Type B pancreatic cell (in vitro differentiated cells): ENCODE data around the gene GPR39. TPM values are rescaled to one million over a fixed set of nuclear protein-coding genes. Genes with fewer than 3 reads are reported as not detected.

Experiments
- DNase-seq: peaks from one replicate; pipeline ENCODE4 v3.0.0; 2021; ENCODE audit warnings: mixed read lengths; ENCODE audit not compliant: unreplicated experiment; ENCODE audit errors: extremely low spot score
- H3K27ac Mint-ChIP-seq: 2 replicates; pipeline ENCODE4 v1.8.0; 2021; ENCODE audit warnings: mild to moderate bottlenecking, mixed read lengths
- H3K27me3 Mint-ChIP-seq: 2 replicates; pipeline ENCODE4 v1.8.0; 2021; ENCODE audit warnings: mixed read lengths
- H3K36me3 Mint-ChIP-seq: 2 replicates; pipeline ENCODE4 v1.8.0; 2021; ENCODE audit warnings: mixed read lengths
- H3K4me1 Mint-ChIP-seq: one replicate; pipeline ENCODE4 v1.8.0; 2021; ENCODE audit warnings: mixed read lengths; ENCODE audit not compliant: unreplicated experiment
- H3K4me3 Mint-ChIP-seq: 2 replicates; pipeline ENCODE4 v1.8.0; 2021; ENCODE audit warnings: mild to moderate bottlenecking, mixed read lengths
- H3K9me3 Mint-ChIP-seq: 2 replicates; pipeline ENCODE4 v1.8.0; 2021; ENCODE audit warnings: mixed read lengths
- total RNA-seq: library from RNA; stranded (reverse); gene quantifications from 2 replicates; pipeline ENCODE4 v1.2.1, GENCODE V29; 2021; ENCODE audit warnings: low replicate concordance
- TF ChIP-seq, protein P1 (sequence below): fragments of 200-600 bp; sonication (generic); conservative IDR thresholded peaks from 2 replicates; pipeline ENCODE4 v1.5.0; 2021; ENCODE audit warnings: antibody characterized with exemption, mild to moderate bottlenecking

The GPR39 gene
- total RNA-seq, 1 donor from 2014 or later: 4.1 TPM

DNA sequence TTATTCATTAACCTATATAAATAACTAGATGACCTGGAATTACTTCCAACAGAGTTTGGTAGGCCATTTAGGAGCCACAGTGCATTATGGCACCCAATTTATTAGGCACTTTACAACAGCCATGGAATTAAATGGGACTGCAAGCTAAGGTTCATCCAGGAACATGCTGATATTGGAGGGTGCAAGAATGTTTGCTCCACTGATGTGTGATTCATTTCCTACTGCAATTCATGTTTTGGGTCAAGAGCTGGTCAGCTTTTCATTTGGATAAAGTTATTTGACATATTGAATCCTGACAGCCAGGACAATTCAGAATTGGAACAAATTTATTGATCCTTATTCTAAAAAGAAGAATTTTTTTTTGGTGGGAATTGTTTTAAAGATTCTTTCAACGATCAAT, 265.2 kb downstream of the GPR39 start:
- TF ChIP-seq, protein P1, sequence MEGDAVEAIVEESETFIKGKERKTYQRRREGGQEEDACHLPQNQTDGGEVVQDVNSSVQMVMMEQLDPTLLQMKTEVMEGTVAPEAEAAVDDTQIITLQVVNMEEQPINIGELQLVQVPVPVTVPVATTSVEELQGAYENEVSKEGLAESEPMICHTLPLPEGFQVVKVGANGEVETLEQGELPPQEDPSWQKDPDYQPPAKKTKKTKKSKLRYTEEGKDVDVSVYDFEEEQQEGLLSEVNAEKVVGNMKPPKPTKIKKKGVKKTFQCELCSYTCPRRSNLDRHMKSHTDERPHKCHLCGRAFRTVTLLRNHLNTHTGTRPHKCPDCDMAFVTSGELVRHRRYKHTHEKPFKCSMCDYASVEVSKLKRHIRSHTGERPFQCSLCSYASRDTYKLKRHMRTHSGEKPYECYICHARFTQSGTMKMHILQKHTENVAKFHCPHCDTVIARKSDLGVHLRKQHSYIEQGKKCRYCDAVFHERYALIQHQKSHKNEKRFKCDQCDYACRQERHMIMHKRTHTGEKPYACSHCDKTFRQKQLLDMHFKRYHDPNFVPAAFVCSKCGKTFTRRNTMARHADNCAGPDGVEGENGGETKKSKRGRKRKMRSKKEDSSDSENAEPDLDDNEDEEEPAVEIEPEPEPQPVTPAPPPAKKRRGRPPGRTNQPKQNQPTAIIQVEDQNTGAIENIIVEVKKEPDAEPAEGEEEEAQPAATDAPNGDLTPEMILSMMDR: no peak
- Mint-ChIP-seq H3K4me3 (no peak overlapping the region), H3K4me1 (no peaks in the 10 kb centered on the region), H3K36me3 (no peaks in the 10 kb centered on the region), H3K9me3 (no peaks in the 10 kb centered on the region), H3K27me3 (peaks cover 11% of the 10 kb centered on the region), H3K27ac (no peak overlapping the region)
- DNase-seq: no peak

DNA sequence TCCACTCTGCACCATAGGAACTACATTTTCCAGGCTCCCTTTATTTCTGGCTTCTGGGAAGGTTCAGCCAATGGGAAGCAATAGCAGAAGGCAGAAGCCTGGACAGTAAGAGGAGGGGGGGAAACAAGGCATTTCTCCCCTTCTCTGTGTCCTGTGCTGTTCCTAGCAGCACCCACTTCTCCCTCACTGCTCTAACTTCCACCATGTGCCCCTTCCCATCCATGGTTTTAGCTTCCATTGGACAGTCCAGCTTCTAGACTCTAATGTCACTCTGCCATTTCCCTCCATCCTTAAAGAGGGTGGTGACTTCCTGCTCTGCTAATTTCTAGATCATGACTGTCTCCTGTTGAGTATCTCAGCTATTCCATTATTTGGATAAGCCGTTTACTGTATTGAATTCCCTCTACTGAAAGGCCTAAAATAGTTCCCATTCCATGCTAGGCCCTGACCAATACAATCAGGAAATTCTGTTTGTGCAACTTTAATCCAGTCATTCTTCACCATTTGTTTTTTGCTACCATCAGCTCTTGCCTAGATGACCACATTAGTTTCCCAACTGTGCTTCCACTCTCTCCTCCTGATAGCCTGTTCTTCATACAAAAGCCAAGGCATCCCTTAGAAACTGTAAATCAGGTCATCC, 274.2 kb downstream of the GPR39 start:
- H3K4me1 Mint-ChIP-seq: no peaks in the 10 kb centered on the region
- no peak overlapping the region for H3K4me3 Mint-ChIP-seq
- DNase-seq: no peak
- peaks cover 6% of the 10 kb centered on the region for H3K36me3 Mint-ChIP-seq
- H3K27me3 Mint-ChIP-seq: peaks cover 3% of the 10 kb centered on the region
- H3K27ac Mint-ChIP-seq: no peak overlapping the region
- H3K9me3 Mint-ChIP-seq: peaks cover 10% of the 10 kb centered on the region
- TF ChIP-seq, protein P1: no peak

DNA sequence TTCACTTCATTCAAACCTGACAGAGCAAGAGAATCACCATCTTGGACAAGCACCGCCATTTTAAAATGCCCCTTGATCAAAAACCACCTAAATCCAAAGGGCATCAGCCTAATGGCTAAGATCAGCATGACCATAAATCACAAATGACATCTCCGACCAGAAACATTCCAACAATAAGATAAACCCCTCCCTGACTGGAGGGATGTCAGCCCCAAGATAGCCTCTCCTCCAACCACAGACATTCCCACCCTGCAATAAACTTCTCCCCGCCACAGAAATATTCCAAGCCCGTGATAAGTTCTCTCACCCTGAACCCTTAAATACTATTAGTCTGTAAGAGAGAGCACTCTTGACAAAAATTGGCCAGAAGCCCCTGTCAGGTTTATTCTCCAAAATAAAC, 275.0 kb downstream of the GPR39 start:
- Mint-ChIP-seq H3K27me3 (peaks cover 3% of the 10 kb centered on the region), H3K36me3 (peaks cover 6% of the 10 kb centered on the region), H3K4me3 (no peak overlapping the region), H3K9me3 (peaks cover 10% of the 10 kb centered on the region), H3K4me1 (no peaks in the 10 kb centered on the region), H3K27ac (no peak overlapping the region)
- no peak for DNase-seq
- TF ChIP-seq, protein P1: no peak

DNA sequence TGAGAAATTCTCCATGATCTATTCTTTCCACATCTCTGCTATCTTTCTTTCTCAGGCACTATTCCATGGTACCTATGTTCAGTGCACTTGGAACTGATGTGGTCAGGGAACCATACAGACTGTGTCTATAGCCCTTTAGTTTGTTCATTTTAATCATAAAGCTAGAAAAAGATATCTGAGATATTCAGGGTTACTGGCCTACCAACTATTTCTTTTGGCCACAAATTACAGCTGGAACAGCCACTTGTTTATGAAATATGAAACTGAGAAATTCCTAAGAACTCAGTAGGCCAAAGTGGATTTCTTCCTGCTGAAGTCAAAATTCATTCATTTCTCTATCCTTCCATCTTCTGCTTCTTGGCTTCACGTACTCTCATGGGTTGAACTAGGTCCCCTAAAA, 276.2 kb downstream of the GPR39 start:
- Mint-ChIP-seq H3K4me1 (no peaks in the 10 kb centered on the region), H3K9me3 (peaks cover 10% of the 10 kb centered on the region), H3K27ac (no peak overlapping the region), H3K36me3 (peaks cover 6% of the 10 kb centered on the region), H3K27me3 (peaks cover 3% of the 10 kb centered on the region), H3K4me3 (no peak overlapping the region)
- no peak for DNase-seq
- TF ChIP-seq, protein P1: no peak
